Activated effector memory CD4-positive, alpha-beta T cell treated with anti-CD3 and anti-CD28 coated beads, Interleukin-2, amount 50 U/mL, for 16 hours (primary cell): Measurements from ENCODE around the gene FBRS.
A peak's percentile ranks its signal among the peaks of the same experiment; 100 is the strongest.
"Not testable (repeated sequence)": the region's sequence is repeated elsewhere in the genome, so short reads cannot be mapped to it uniquely, and the experiment has no call there.

Source experiments
- DNase-seq: peaks from one replicate; pipeline ENCODE4 v3.0.0-alpha.2; 2020

FBRS gene

GRCh38 chr16:30700491-30700890, 42.3 kb downstream of the FBRS start:
- no peak for DNase-seq

- DNase-seq, result no peak
Observed at GRCh38 chr16:30700971-30701370, 42.7 kb downstream of the FBRS start.

- DNase-seq, result not testable (repeated sequence)
Observed at GRCh38 chr16:30703071-30703470, 44.8 kb downstream of the FBRS start.

GRCh38 chr16:30703971-30704370, 45.7 kb downstream of the FBRS start:
- no peak for DNase-seq

- no peak for DNase-seq
Observed at GRCh38 chr16:30706046-30706445, 47.8 kb downstream of the FBRS start.

GRCh38 chr16:30710971-30711370, 52.7 kb downstream of the FBRS start:
- no peak for DNase-seq

GRCh38 chr16:30711712-30712111, 53.5 kb downstream of the FBRS start:
- no peak for DNase-seq

GRCh38 chr16:30715750-30716445, 57.7 kb downstream of the FBRS start:
- DNase-seq, result peak; percentile 70

GRCh38 chr16:30720086-30720485, 61.9 kb downstream of the FBRS start:
- DNase-seq, result no peak
